Type B pancreatic cell (in vitro differentiated cells): ENCODE results near the gene VAMP1. TPM values are rescaled to one million over a fixed set of nuclear protein-coding genes. Genes with fewer than 3 reads are reported as not detected.
"Not testable (repeated sequence)": the region's sequence is repeated elsewhere in the genome, so short reads cannot be mapped to it uniquely, and the experiment has no call there.

ENCODE experiments used
- DNase-seq: peaks from one replicate; pipeline ENCODE4 v3.0.0; 2021; ENCODE audit warnings: mixed read lengths; ENCODE audit not compliant: unreplicated experiment; ENCODE audit errors: extremely low spot score
- H3K27ac Mint-ChIP-seq: 2 replicates; pipeline ENCODE4 v1.8.0; 2021; ENCODE audit warnings: mild to moderate bottlenecking, mixed read lengths
- H3K27me3 Mint-ChIP-seq: 2 replicates; pipeline ENCODE4 v1.8.0; 2021; ENCODE audit warnings: mixed read lengths
- H3K36me3 Mint-ChIP-seq: 2 replicates; pipeline ENCODE4 v1.8.0; 2021; ENCODE audit warnings: mixed read lengths
- H3K4me1 Mint-ChIP-seq: one replicate; pipeline ENCODE4 v1.8.0; 2021; ENCODE audit warnings: mixed read lengths; ENCODE audit not compliant: unreplicated experiment
- H3K4me3 Mint-ChIP-seq: 2 replicates; pipeline ENCODE4 v1.8.0; 2021; ENCODE audit warnings: mild to moderate bottlenecking, mixed read lengths
- H3K9me3 Mint-ChIP-seq: 2 replicates; pipeline ENCODE4 v1.8.0; 2021; ENCODE audit warnings: mixed read lengths
- CTCF ChIP-seq: fragments of 200-600 bp; sonication (generic); conservative IDR thresholded peaks from 2 replicates; pipeline ENCODE4 v1.5.0; 2021; ENCODE audit warnings: antibody characterized with exemption, mild to moderate bottlenecking
- total RNA-seq: library from RNA; stranded (reverse); gene quantifications from 2 replicates; pipeline ENCODE4 v1.2.1, GENCODE V29; 2021; ENCODE audit warnings: low replicate concordance

VAMP1 gene
- total RNA-seq, 1 donor from 2014 or later, result 10.1 TPM

GRCh38 chr12:6471989-6472360 is 1.5 kb upstream of the VAMP1 start:
- H3K27me3 Mint-ChIP-seq, result peaks cover 40% of the 10 kb centered on the region
- H3K36me3 Mint-ChIP-seq, result no peaks in the 10 kb centered on the region
- TF ChIP-seq CTCF, result no peak
- peaks cover 5% of the 10 kb centered on the region for H3K4me1 Mint-ChIP-seq
- peak overlapping the region; percentile 19 for H3K4me3 Mint-ChIP-seq
- peaks cover 5% of the 10 kb centered on the region for H3K9me3 Mint-ChIP-seq
- no peak overlapping the region for H3K27ac Mint-ChIP-seq
- no peak for DNase-seq

GRCh38 chr12:6469609-6470374 is 685 bp downstream of the VAMP1 start:
- Mint-ChIP-seq H3K9me3 (no peaks in the 10 kb centered on the region), H3K4me3 (peak overlapping the region; percentile 86), H3K27me3 (peaks cover 30% of the 10 kb centered on the region), H3K27ac (peak overlapping the region; percentile 37), H3K4me1 (peaks cover 5% of the 10 kb centered on the region), H3K36me3 (peaks cover 7% of the 10 kb centered on the region)
- no peak for TF ChIP-seq CTCF
- no peak for DNase-seq

- H3K27me3 Mint-ChIP-seq, result peaks cover 25% of the 10 kb centered on the region
- no peaks in the 10 kb centered on the region for H3K9me3 Mint-ChIP-seq
- peak overlapping the region; percentile 37 for H3K27ac Mint-ChIP-seq
- H3K4me3 Mint-ChIP-seq, result peak overlapping the region; percentile 86
- H3K36me3 Mint-ChIP-seq, result peaks cover 14% of the 10 kb centered on the region
- no peak for DNase-seq
- H3K4me1 Mint-ChIP-seq, result peaks cover 5% of the 10 kb centered on the region
- no peak for TF ChIP-seq CTCF
These were observed 1.4 kb downstream of the VAMP1 start for GRCh38 chr12:6469092-6469491.

GRCh38 chr12:6468283-6468575 is 2.2 kb downstream of the VAMP1 start:
- H3K4me3 Mint-ChIP-seq, result peak overlapping the region; percentile 86
- no peak for TF ChIP-seq CTCF
- H3K27me3 Mint-ChIP-seq, result peaks cover 24% of the 10 kb centered on the region
- H3K9me3 Mint-ChIP-seq, result no peaks in the 10 kb centered on the region
- DNase-seq, result no peak
- peaks cover 5% of the 10 kb centered on the region for H3K4me1 Mint-ChIP-seq
- H3K36me3 Mint-ChIP-seq, result peaks cover 19% of the 10 kb centered on the region
- no peak overlapping the region for H3K27ac Mint-ChIP-seq

GRCh38 chr12:6467571-6468282 is 2.8 kb downstream of the VAMP1 start:
- H3K4me3 Mint-ChIP-seq, result peak overlapping the region; percentile 21
- H3K9me3 Mint-ChIP-seq, DNase-seq, H3K4me1 Mint-ChIP-seq, H3K27ac Mint-ChIP-seq: not testable (repeated sequence)
- H3K27me3 Mint-ChIP-seq, result peaks cover 24% of the 10 kb centered on the region
- H3K36me3 Mint-ChIP-seq, result peaks cover 24% of the 10 kb centered on the region

- not testable (repeated sequence) for DNase-seq, H3K27ac Mint-ChIP-seq, H3K4me1 Mint-ChIP-seq, H3K9me3 Mint-ChIP-seq, H3K4me3 Mint-ChIP-seq
- Mint-ChIP-seq H3K36me3 (peaks cover 31% of the 10 kb centered on the region), H3K27me3 (peaks cover 15% of the 10 kb centered on the region)
These were observed 3.7 kb downstream of the VAMP1 start for GRCh38 chr12:6466751-6467150.
